ENCODE results near the gene TBC1D9B. TPM values are rescaled to one million over a fixed set of nuclear protein-coding genes. Genes with fewer than 3 reads are reported as not detected.
A peak's percentile ranks its signal among the peaks of the same experiment; 100 is the strongest.

Gene TBC1D9B
- total and polyA plus RNA-seq, 9 of the 15 experiments (the other 6 are each of a cell fraction or from before 2014, with no cell fraction given) = 2.9 to 59.1 (median 33.5) TPM

DNA sequence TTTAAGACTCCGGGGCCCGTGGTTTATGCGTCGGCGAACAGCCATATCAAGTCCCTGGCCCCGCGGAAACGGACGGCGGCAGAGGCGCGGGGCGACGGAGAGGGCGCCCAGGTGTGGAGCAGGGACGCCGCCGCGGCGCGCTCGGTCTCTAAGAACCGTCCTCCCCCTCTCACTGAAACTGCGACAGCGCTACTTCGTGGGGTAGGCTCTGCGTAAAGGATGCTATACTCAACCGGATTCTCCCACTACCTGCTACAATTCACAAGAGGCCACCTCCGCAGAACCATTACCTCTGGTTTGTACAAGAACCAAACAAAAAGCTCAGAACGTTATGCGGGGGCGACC, 49.5 kb downstream of the TBC1D9B start (continued):
- TF ChIP-seq CHD1 (IDR thresholded peaks at IDR 0.05; ENCODE audit: low read length) = peak; percentile 63
- TF ChIP-seq HMGN3 (IDR thresholded peaks at IDR 0.05; ENCODE audit: borderline replicate concordance, extremely low read depth, insufficient read length, low read depth, low read length) = no peak
- no peak for TF ChIP-seq DACH1 (IDR thresholded peaks at IDR 0.05; ENCODE audit: partially characterized antibody)
- no peak for TF ChIP-seq C11orf30 (IDR thresholded peaks at IDR 0.05; ENCODE audit: low read depth)
- TF ChIP-seq CREB1 (IDR thresholded peaks at IDR 0.05) = peak; percentile 17; the same call in 1 of the 2 replicates
- TF ChIP-seq CREB1 (CRISPR knock-in tag; IDR thresholded peaks at IDR 0.05) = no peak
- TF ChIP-seq NCOA6 (IDR thresholded peaks at IDR 0.05) = no peak
- 0 out of 2 replicates have a peak, but pooled peaks have one; percentile 3 for TF ChIP-seq SMAD4 (CRISPR knock-in tag; conservative IDR thresholded peaks at IDR 0.05)
- TF ChIP-seq, protein P1, sequence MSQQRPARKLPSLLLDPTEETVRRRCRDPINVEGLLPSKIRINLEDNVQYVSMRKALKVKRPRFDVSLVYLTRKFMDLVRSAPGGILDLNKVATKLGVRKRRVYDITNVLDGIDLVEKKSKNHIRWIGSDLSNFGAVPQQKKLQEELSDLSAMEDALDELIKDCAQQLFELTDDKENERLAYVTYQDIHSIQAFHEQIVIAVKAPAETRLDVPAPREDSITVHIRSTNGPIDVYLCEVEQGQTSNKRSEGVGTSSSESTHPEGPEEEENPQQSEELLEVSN (IDR thresholded peaks at IDR 0.05; ENCODE audit: borderline replicate concordance in 1 of 2, extremely low read depth in 1 of 2, insufficient read depth in 1 of 2, insufficient read length in 1 of 2, low read depth in 1 of 2, low read length in 1 of 2, poor library complexity in 1 of 2, severe bottlenecking in 1 of 2) = peak in 1 of 2 experiments; percentile 35
- TF ChIP-seq TAL1 (IDR thresholded peaks at IDR 0.05) = no peak
- TF ChIP-seq, protein P2, sequence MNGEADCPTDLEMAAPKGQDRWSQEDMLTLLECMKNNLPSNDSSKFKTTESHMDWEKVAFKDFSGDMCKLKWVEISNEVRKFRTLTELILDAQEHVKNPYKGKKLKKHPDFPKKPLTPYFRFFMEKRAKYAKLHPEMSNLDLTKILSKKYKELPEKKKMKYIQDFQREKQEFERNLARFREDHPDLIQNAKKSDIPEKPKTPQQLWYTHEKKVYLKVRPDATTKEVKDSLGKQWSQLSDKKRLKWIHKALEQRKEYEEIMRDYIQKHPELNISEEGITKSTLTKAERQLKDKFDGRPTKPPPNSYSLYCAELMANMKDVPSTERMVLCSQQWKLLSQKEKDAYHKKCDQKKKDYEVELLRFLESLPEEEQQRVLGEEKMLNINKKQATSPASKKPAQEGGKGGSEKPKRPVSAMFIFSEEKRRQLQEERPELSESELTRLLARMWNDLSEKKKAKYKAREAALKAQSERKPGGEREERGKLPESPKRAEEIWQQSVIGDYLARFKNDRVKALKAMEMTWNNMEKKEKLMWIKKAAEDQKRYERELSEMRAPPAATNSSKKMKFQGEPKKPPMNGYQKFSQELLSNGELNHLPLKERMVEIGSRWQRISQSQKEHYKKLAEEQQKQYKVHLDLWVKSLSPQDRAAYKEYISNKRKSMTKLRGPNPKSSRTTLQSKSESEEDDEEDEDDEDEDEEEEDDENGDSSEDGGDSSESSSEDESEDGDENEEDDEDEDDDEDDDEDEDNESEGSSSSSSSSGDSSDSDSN (IDR thresholded peaks at IDR 0.05; ENCODE audit: borderline replicate concordance in 1 of 2, low read depth in 2 of 2, low read length in 2 of 2) = peak in 1 of 2 experiments; percentile 80; a peak in 2 of 4 replicates
- TF ChIP-seq PTTG1 (tag; IDR thresholded peaks at IDR 0.05; ENCODE audit: low read depth) = no peak
- TF ChIP-seq, protein P3, sequence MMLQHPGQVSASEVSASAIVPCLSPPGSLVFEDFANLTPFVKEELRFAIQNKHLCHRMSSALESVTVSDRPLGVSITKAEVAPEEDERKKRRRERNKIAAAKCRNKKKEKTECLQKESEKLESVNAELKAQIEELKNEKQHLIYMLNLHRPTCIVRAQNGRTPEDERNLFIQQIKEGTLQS (IDR thresholded peaks at IDR 0.05) = no peak
- TF ChIP-seq, protein P3 (CRISPR knock-in tag; conservative IDR thresholded peaks at IDR 0.05) = no peak
- TF ChIP-seq, protein P4, sequence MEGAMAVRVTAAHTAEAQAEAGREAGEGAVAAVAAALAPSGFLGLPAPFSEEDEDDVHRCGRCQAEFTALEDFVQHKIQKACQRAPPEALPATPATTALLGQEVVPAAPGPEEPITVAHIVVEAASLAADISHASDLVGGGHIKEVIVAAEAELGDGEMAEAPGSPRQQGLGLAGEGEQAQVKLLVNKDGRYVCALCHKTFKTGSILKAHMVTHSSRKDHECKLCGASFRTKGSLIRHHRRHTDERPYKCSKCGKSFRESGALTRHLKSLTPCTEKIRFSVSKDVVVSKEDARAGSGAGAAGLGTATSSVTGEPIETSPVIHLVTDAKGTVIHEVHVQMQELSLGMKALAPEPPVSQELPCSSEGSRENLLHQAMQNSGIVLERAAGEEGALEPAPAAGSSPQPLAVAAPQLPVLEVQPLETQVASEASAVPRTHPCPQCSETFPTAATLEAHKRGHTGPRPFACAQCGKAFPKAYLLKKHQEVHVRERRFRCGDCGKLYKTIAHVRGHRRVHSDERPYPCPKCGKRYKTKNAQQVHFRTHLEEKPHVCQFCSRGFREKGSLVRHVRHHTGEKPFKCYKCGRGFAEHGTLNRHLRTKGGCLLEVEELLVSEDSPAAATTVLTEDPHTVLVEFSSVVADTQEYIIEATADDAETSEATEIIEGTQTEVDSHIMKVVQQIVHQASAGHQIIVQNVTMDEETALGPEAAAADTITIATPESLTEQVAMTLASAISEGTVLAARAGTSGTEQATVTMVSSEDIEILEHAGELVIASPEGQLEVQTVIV (CRISPR knock-in tag; IDR thresholded peaks at IDR 0.05; ENCODE audit: borderline replicate concordance) = no peak
- 0 out of 2 replicates have a peak, but pooled peaks have one; percentile 69 for TF ChIP-seq FOXK1 (CRISPR knock-in tag; IDR thresholded peaks at IDR 0.05; ENCODE audit: borderline replicate concordance)
- no peak for TF ChIP-seq CHD4 (IDR thresholded peaks at IDR 0.05; ENCODE audit: insufficient read depth, insufficient replicate concordance, low read depth, low read length, poor library complexity, severe bottlenecking)
- TF ChIP-seq, protein P5, sequence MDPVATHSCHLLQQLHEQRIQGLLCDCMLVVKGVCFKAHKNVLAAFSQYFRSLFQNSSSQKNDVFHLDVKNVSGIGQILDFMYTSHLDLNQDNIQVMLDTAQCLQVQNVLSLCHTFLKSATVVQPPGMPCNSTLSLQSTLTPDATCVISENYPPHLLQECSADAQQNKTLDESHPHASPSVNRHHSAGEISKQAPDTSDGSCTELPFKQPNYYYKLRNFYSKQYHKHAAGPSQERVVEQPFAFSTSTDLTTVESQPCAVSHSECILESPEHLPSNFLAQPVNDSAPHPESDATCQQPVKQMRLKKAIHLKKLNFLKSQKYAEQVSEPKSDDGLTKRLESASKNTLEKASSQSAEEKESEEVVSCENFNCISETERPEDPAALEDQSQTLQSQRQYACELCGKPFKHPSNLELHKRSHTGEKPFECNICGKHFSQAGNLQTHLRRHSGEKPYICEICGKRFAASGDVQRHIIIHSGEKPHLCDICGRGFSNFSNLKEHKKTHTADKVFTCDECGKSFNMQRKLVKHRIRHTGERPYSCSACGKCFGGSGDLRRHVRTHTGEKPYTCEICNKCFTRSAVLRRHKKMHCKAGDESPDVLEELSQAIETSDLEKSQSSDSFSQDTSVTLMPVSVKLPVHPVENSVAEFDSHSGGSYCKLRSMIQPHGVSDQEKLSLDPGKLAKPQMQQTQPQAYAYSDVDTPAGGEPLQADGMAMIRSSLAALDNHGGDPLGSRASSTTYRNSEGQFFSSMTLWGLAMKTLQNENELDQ (CRISPR knock-in tag; IDR thresholded peaks at IDR 0.05; ENCODE audit: borderline replicate concordance) = 0 out of 2 replicates have a peak, but pooled peaks have one; percentile 49

Measured in K562 (cell line).